ENCODE measurements around the gene PPP1R9A.

- TF ChIP-seq CTCF (IDR thresholded peaks at IDR 0.05) (no peak), POLR2AphosphoS5 (IDR thresholded peaks at IDR 0.05) (no peak), POLR2A (IDR thresholded peaks at IDR 0.05) (no peak)
These were observed 62.2 kb downstream of the PPP1R9A start for GRCh38 chr7:94969434-94970084.

Measured in prostate gland (tissue), 2 donors.